ENCODE measurements around the gene KCNJ5.

DNA sequence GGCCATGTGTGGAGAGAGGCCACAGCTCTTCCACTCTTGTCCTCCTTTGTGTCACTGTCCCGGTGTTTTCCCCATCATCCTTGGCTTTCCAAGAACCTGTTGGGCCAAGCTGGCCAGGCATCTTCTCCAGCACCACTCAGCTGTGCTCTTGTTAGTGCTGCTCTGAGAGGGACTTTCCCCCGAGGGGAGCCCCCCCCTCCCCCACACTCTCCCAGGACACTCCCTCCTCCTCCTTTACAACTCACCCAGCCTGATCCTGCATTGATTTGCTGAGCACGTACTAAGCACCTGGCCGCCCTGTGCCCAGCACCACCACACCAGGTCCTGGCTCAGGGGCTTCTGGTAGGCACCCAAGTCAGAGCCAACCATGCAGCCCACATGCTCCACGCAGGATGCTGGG is 38.3 kb downstream of the KCNJ5 start:
- TF ChIP-seq POLR2A (IDR thresholded peaks at IDR 0.05; ENCODE audit: low read length) (no peak), GATA1 (IDR thresholded peaks at IDR 0.05; ENCODE audit: low read depth, low read length) (no peak)
